Suprapubic skin (tissue), 4 donors: ENCODE measurements around the gene UBE2QL1.

Experiments used
- EP300 ChIP-seq: sonication (generic); formaldehyde crosslinking; IDR thresholded peaks from one replicate; pipeline ENCODE4 v1.6.1; 2017; ENCODE audit warnings: antibody characterized with exemption
- POLR2A ChIP-seq, 2 donors: fragments of 450-650 bp; IDR thresholded peaks; one replicate each; pipeline ENCODE4 v1.6.1; 2017; ENCODE audit warnings: antibody characterized with exemption in 2 of 2, mild to moderate bottlenecking in 2 of 2, moderate library complexity in 2 of 2
- POLR2AphosphoS5 ChIP-seq, 3 donors: sonication (generic); formaldehyde crosslinking; IDR thresholded peaks; one replicate each; pipeline ENCODE4 v1.6.1; 2017; ENCODE audit warnings: antibody characterized with exemption in 3 of 3
- TF ChIP-seq, protein P1 (sequence below), 2 donors: fragments of 200-600 bp in 1 of 2; fragments of 450-650 bp in 1 of 2; sonication (generic) in 1 of 2; IDR thresholded peaks; one replicate each; pipeline ENCODE4 v1.5.1; 2016 to 2019; ENCODE audit warnings: antibody characterized with exemption in 2 of 2, mild to moderate bottlenecking in 1 of 2, moderate library complexity in 1 of 2

GRCh38 chr5:6435356-6435755, 13.3 kb upstream of the UBE2QL1 start:
- TF ChIP-seq, protein P1, sequence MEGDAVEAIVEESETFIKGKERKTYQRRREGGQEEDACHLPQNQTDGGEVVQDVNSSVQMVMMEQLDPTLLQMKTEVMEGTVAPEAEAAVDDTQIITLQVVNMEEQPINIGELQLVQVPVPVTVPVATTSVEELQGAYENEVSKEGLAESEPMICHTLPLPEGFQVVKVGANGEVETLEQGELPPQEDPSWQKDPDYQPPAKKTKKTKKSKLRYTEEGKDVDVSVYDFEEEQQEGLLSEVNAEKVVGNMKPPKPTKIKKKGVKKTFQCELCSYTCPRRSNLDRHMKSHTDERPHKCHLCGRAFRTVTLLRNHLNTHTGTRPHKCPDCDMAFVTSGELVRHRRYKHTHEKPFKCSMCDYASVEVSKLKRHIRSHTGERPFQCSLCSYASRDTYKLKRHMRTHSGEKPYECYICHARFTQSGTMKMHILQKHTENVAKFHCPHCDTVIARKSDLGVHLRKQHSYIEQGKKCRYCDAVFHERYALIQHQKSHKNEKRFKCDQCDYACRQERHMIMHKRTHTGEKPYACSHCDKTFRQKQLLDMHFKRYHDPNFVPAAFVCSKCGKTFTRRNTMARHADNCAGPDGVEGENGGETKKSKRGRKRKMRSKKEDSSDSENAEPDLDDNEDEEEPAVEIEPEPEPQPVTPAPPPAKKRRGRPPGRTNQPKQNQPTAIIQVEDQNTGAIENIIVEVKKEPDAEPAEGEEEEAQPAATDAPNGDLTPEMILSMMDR (IDR thresholded peaks at IDR 0.05), result no peak
- TF ChIP-seq POLR2AphosphoS5 (IDR thresholded peaks at IDR 0.05), result no peak
- no peak for TF ChIP-seq POLR2A (IDR thresholded peaks at IDR 0.05)
- TF ChIP-seq EP300, result no peak
